Epithelial cell of esophagus (primary cell): ENCODE data around the gene ACAD11.

Source experiments
- DNase-seq: peaks from one replicate; pipeline ENCODE4 v3.0.0; 2010; ENCODE audit warnings: low read depth
- H3K4me3 ChIP-seq: 2 replicates; pipeline ENCODE4 v1.5.1; 2011; ENCODE audit warnings: mild to moderate bottlenecking, low read length, control low read depth
- TF ChIP-seq, protein P1 (sequence below): IDR thresholded peaks from 2 replicates; pipeline ENCODE4 v1.5.1; 2011; ENCODE audit warnings: low read depth, mild to moderate bottlenecking, low read length, control low read depth, inconsistent platforms; ENCODE audit not compliant: insufficient read depth; ENCODE audit errors: missing control alignments

ACAD11 gene

GRCh38 chr3:132549169-132549568, 110.4 kb downstream of the ACAD11 start:
- DNase-seq: no peak

GRCh38 chr3:132545471-132545870, 114.1 kb downstream of the ACAD11 start:
- TF ChIP-seq, protein P1, sequence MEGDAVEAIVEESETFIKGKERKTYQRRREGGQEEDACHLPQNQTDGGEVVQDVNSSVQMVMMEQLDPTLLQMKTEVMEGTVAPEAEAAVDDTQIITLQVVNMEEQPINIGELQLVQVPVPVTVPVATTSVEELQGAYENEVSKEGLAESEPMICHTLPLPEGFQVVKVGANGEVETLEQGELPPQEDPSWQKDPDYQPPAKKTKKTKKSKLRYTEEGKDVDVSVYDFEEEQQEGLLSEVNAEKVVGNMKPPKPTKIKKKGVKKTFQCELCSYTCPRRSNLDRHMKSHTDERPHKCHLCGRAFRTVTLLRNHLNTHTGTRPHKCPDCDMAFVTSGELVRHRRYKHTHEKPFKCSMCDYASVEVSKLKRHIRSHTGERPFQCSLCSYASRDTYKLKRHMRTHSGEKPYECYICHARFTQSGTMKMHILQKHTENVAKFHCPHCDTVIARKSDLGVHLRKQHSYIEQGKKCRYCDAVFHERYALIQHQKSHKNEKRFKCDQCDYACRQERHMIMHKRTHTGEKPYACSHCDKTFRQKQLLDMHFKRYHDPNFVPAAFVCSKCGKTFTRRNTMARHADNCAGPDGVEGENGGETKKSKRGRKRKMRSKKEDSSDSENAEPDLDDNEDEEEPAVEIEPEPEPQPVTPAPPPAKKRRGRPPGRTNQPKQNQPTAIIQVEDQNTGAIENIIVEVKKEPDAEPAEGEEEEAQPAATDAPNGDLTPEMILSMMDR: no peak
- no peak for DNase-seq
- H3K4me3 ChIP-seq: no peak overlapping the region

More at GRCh38 chr3:132549169-132549568, 110.4 kb downstream of the ACAD11 start:
- no peak overlapping the region for H3K4me3 ChIP-seq
- TF ChIP-seq, protein P1: no peak

DNA sequence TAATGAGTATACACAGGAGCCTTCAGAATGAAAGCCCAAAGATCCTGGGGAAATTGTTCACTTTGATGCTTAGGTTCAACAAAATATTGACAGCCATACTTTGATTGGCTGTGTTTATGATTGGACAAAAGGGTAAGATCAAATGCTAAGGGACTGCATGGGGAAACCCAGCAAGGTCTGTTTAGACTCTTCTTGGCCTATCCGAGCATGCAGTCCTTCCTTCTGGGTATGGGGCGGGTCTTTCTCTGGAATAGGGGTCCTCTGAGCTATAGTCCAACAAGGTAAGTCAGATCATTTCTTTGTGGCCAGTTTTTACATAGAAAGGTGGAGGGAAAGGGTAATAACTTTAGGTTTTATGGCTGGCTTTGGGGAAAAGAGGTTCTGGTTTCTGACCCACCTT, 115.5 kb downstream of the ACAD11 start:
- TF ChIP-seq, protein P1: no peak
- H3K4me3 ChIP-seq: no peak overlapping the region
- no peak for DNase-seq

- peak; percentile 70 for DNase-seq
- no peak overlapping the region for H3K4me3 ChIP-seq
Observed at GRCh38 chr3:132543011-132543739, 116.4 kb downstream of the ACAD11 start.

DNA sequence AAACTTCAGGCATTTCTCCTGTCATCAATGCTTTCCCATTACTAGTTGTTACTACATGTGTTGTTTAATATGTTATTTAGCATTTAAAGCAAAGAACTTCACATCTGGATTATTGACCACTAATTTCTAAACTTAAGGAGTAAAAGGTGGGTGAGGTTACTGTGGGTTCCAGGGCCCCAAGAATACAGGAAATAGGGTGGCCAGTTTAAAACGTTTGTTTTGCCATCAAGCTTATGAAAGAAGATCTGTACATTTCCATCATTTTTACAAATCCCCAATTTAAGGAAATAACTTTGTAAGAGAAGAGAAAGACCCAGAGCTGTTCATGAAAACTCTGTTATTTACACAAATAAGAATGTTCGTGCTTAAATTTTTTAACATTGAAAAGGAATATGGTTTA, 117.0 kb downstream of the ACAD11 start:
- H3K4me3 ChIP-seq: no peak overlapping the region
- no peak for DNase-seq
- TF ChIP-seq, protein P1: no peak

More at GRCh38 chr3:132543011-132543739, 116.4 kb downstream of the ACAD11 start:
- TF ChIP-seq, protein P1: no peak

- no peak overlapping the region for H3K4me3 ChIP-seq
- DNase-seq: no peak
- TF ChIP-seq, protein P1: no peak
Observed at GRCh38 chr3:132539681-132540080, 119.9 kb downstream of the ACAD11 start.

GRCh38 chr3:132538072-132538471, 121.5 kb downstream of the ACAD11 start:
- H3K4me3 ChIP-seq: no peak overlapping the region
- TF ChIP-seq, protein P1: no peak
- DNase-seq: no peak
